Endothelial cell (in vitro differentiated cells): ENCODE data around the gene GPHN. TPM values are rescaled to one million over a fixed set of nuclear protein-coding genes. Genes with fewer than 3 reads are reported as not detected.

Experiments used
- DNase-seq: peaks from one replicate; pipeline ENCODE4 v3.0.0; 2021; ENCODE audit warnings: low spot score
- H3K27ac Mint-ChIP-seq: one replicate; pipeline ENCODE4 v1.8.0; 2021; ENCODE audit warnings: mixed read lengths, inconsistent platforms; ENCODE audit not compliant: unreplicated experiment
- H3K27me3 Mint-ChIP-seq: one replicate; pipeline ENCODE4 v1.8.0; 2021; ENCODE audit warnings: mild to moderate bottlenecking, moderate library complexity, mixed read lengths, inconsistent platforms; ENCODE audit not compliant: unreplicated experiment
- H3K36me3 Mint-ChIP-seq: one replicate; pipeline ENCODE4 v1.8.0; 2021; ENCODE audit warnings: mild to moderate bottlenecking, low read depth, mixed read lengths, inconsistent platforms; ENCODE audit not compliant: unreplicated experiment
- H3K4me1 Mint-ChIP-seq: one replicate; pipeline ENCODE4 v1.8.0; 2021; ENCODE audit warnings: mild to moderate bottlenecking, mixed read lengths, inconsistent platforms; ENCODE audit not compliant: unreplicated experiment
- H3K4me3 Mint-ChIP-seq: one replicate; pipeline ENCODE4 v1.8.0; 2021; ENCODE audit warnings: mild to moderate bottlenecking, mixed read lengths, inconsistent platforms; ENCODE audit not compliant: unreplicated experiment
- H3K9me3 Mint-ChIP-seq: one replicate; pipeline ENCODE4 v1.8.0; 2021; ENCODE audit warnings: mixed read lengths, inconsistent platforms; ENCODE audit not compliant: unreplicated experiment
- total RNA-seq: library from RNA; stranded (reverse); fragmentation: NEBNext Ultra II Directional; extraction: Animal tissue kit (Norgen Biotek cat#: 25700); gene quantifications from one replicate; pipeline ENCODE4 v1.2.1, GENCODE V29; 2021; ENCODE audit not compliant: unreplicated experiment
- TF ChIP-seq, protein P1 (sequence below): fragments of 200-600 bp; sonication (generic); IDR thresholded peaks from one replicate; pipeline ENCODE4 v1.5.0; 2021; ENCODE audit warnings: antibody characterized with exemption; ENCODE audit not compliant: unreplicated experiment

Gene GPHN
- total RNA-seq, 1 donor from 2014 or later = 30.0 TPM

DNA sequence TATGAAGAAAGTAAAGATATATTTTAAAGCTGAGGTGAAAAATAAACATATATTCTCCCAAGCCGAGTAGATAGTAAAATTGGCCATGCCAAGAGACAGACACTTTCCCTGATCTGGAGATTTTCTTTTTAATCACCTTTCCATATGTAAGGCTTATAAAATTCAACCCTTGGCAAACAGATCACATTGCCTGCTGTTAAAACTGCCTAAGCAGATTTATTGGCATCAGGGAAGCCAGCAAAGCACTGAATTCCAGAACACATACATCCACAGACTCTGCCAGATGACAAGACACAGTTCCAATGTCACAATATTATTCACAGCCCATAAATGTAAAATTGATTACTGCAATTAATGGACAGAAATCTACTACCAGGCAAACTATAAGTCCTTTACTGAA, 603.1 kb downstream of the GPHN start:
- TF ChIP-seq, protein P1, sequence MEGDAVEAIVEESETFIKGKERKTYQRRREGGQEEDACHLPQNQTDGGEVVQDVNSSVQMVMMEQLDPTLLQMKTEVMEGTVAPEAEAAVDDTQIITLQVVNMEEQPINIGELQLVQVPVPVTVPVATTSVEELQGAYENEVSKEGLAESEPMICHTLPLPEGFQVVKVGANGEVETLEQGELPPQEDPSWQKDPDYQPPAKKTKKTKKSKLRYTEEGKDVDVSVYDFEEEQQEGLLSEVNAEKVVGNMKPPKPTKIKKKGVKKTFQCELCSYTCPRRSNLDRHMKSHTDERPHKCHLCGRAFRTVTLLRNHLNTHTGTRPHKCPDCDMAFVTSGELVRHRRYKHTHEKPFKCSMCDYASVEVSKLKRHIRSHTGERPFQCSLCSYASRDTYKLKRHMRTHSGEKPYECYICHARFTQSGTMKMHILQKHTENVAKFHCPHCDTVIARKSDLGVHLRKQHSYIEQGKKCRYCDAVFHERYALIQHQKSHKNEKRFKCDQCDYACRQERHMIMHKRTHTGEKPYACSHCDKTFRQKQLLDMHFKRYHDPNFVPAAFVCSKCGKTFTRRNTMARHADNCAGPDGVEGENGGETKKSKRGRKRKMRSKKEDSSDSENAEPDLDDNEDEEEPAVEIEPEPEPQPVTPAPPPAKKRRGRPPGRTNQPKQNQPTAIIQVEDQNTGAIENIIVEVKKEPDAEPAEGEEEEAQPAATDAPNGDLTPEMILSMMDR = no peak
- no peak overlapping the region for H3K4me3 Mint-ChIP-seq
- H3K27me3 Mint-ChIP-seq = no peaks in the 10 kb centered on the region
- no peaks in the 10 kb centered on the region for H3K4me1 Mint-ChIP-seq
- no peak for DNase-seq
- H3K9me3 Mint-ChIP-seq = no peaks in the 10 kb centered on the region
- peaks cover 6% of the 10 kb centered on the region for H3K36me3 Mint-ChIP-seq
- H3K27ac Mint-ChIP-seq = no peak overlapping the region

DNA sequence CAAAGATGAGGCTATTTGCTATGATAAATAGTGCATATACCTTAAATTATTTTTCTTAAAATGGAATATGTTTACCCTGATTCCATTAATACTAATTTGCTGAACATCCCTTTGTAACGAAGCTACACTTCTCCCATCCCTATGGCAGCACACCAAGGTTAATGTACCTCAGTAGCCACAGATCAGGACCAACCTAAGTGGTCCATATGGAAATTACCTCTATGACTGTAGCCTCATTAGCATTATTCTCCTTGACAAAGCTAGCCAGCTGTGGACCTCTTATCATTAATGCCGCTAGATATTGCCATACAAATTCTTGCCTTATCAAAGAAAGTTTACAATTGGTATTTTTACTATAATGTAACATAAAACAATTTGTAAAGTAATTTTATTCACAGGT, 604.4 kb downstream of the GPHN start:
- no peak overlapping the region for H3K4me3 Mint-ChIP-seq
- H3K27me3 Mint-ChIP-seq = no peaks in the 10 kb centered on the region
- H3K4me1 Mint-ChIP-seq = no peaks in the 10 kb centered on the region
- H3K9me3 Mint-ChIP-seq = no peaks in the 10 kb centered on the region
- H3K27ac Mint-ChIP-seq = no peak overlapping the region
- no peak for DNase-seq
- TF ChIP-seq, protein P1 = no peak
- H3K36me3 Mint-ChIP-seq = no peaks in the 10 kb centered on the region

- Mint-ChIP-seq H3K27ac (no peak overlapping the region), H3K36me3 (peaks cover 4% of the 10 kb centered on the region), H3K27me3 (no peaks in the 10 kb centered on the region), H3K4me1 (no peaks in the 10 kb centered on the region), H3K9me3 (no peaks in the 10 kb centered on the region), H3K4me3 (no peak overlapping the region)
- TF ChIP-seq, protein P1 = no peak
- DNase-seq = no peak
Measured at GRCh38 chr14:67127174-67127573, 619.2 kb downstream of the GPHN start.

- Mint-ChIP-seq H3K4me1 (no peaks in the 10 kb centered on the region), H3K36me3 (no peaks in the 10 kb centered on the region), H3K4me3 (no peak overlapping the region), H3K9me3 (no peaks in the 10 kb centered on the region), H3K27me3 (no peaks in the 10 kb centered on the region), H3K27ac (no peak overlapping the region)
- TF ChIP-seq, protein P1 = no peak
- DNase-seq = no peak
Measured at GRCh38 chr14:67129768-67130167, 621.8 kb downstream of the GPHN start.

DNA sequence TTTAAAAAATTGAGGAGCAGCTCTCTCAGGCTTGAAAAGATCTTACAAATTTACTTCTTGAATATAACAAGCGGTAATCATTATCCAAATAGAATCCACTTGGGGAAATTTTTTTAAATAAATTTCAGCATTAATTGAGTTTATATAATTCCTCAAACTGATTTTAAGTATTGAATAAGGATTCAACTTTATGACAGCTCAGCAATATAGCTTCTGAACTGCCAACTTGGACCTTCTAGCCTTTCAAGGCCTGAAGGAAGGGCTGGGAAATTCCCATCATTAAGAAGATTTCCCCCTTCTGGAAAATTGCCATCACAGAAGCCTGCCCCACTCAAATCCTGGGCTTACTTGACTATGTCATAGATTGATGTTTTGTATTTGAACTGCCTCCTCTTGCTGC, 623.7 kb downstream of the GPHN start:
- H3K4me3 Mint-ChIP-seq = no peak overlapping the region
- H3K27ac Mint-ChIP-seq = no peak overlapping the region
- no peaks in the 10 kb centered on the region for H3K36me3 Mint-ChIP-seq
- no peaks in the 10 kb centered on the region for H3K9me3 Mint-ChIP-seq
- TF ChIP-seq, protein P1 = no peak
- DNase-seq = no peak
- H3K4me1 Mint-ChIP-seq = no peaks in the 10 kb centered on the region
- H3K27me3 Mint-ChIP-seq = no peaks in the 10 kb centered on the region
